NCI-H524 (cell line): ENCODE data around the gene PHOSPHO1.
"Not testable (repeated sequence)": the region's sequence is repeated elsewhere in the genome, so short reads cannot be mapped to it uniquely, and the experiment has no call there.

Experiments
- DNase-seq, 2 experiments: peaks; one replicate each; lab custom pipeline; 2025; lab: John Stamatoyannopoulos, UW

PHOSPHO1 gene

GRCh38 chr17:49193513-49194296, 36.9 kb downstream of the PHOSPHO1 start:
- DNase-seq = peak; percentile 74 to 82

GRCh38 chr17:49191917-49192741, 38.5 kb downstream of the PHOSPHO1 start:
- DNase-seq = peak; percentile 99

DNA sequence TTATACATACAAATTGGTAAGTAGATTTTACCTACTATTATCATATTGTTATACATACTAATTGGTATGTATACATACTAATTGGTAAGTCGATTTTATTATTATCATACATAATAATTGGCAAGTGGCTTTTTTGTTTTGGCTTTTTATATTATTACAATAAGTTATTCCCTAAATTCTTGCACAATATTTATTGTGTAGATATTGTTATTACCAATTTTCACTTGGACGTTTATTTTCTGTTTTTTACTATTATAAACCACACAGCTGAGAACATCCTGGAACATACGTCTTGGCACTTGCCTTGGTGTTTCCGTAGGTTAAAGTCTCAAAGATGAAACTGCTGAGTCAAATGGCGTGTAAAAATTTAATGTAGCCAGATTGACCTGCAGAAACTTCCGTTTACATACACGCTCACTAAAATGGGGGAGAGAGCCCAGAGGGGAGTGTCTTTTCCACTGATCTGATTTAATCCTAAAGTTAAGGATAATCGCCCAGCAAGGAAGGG, 39.1 kb downstream of the PHOSPHO1 start:
- no peak for DNase-seq

DNA sequence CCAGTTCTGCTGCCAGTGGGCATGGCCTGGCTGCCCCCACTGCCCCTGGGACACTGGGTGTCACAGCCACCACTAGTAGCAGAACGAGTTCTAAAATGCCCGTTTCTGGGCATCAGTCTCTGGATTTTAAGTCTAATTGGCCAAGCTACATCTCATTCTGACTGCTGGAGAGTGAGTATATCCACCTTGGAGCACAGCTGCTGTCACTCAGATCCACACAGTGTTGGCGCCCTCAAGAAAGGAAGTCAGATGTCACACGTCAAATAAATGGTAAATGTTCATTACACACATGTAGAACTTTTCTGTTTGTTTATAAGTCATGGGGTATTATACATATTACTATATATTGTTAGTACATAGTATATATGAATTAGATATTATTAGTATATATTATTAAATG, 39.7 kb downstream of the PHOSPHO1 start:
- DNase-seq = peak in 1 of 2 experiments; percentile 15

DNA sequence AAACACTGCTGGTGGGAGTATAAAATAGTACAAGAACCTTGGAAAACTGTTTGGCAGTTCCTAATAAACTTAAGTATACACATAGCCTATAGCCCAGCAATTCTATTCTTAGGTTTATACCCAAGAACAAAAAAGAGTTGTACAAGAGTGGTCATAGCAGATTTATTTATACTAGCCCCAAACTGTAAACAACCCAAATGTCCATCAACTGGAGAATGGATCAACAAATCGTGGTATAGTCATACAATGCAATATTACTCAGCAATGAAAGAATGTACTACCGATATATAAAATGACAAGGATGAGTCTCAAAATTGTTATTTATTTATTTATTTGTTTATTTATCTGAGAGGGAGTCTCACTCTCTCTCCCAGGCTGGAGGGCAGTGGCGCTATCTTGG, 43.3 kb downstream of the PHOSPHO1 start:
- DNase-seq = no peak

- not testable (repeated sequence) for DNase-seq
Measured at GRCh38 chr17:49185381-49185780, 45.2 kb downstream of the PHOSPHO1 start.

GRCh38 chr17:49184522-49184921, 46.1 kb downstream of the PHOSPHO1 start:
- not testable (repeated sequence) for DNase-seq

GRCh38 chr17:49183801-49184200, 46.8 kb downstream of the PHOSPHO1 start:
- DNase-seq = no peak

DNA sequence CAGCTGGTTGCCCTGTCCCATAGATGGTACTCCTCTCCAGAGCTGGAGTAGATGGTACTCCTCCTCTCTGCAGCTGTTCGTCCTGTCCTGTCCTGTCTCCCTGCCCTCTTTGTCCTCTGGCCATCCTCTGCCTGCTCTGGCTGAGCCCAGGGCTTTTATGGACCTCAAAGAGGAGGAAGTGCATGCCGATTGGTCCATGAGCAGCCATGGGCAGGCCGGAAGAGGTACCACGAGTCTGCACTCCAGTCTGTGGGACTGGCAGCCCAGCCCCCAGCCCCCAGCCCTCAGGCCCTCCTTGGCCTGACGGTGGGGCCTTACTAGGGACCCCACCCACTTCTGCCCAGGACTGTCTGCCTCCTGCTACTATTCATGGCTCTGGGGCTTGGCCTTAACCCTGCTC, 47.2 kb downstream of the PHOSPHO1 start:
- no peak for DNase-seq

GRCh38 chr17:49180998-49181635, 49.5 kb downstream of the PHOSPHO1 start:
- no peak for DNase-seq

DNA sequence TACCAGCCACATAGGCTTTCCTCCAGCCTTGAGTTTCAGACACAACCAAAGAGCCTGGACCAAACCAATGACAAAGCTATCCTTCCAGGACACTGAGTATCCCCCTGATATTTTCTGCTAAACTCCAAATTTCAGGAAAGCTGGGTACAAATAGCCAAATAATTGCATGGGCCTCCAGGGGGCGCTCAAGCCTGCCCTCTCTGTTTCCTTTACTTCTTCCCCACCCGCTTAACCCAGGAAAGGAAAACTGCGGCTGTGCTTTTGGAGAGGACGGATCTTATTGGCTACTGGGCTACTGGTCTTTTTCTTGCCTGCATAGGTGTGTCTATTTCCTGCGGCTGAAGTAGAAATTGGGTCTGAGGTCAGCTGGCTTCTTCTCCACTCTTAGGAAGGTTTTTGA, 50.3 kb downstream of the PHOSPHO1 start:
- peak; percentile 37 to 68 for DNase-seq

- not testable (repeated sequence) for DNase-seq
Measured at GRCh38 chr17:49175978-49176377, 54.6 kb downstream of the PHOSPHO1 start.
